Stimulated activated naive B cell treated with anti-CD40 and anti-IgM and Interleukin-4, amounts not matched to agents 10 μg/mL and 1 μg/mL and 100 μg/mL, for 72 hours (primary cell): ENCODE measurements around the gene SUCLG2.
A peak's percentile ranks its signal among the peaks of the same experiment; 100 is the strongest.

Experiments used
- ATAC-seq, 2 donors: fragments of 150-1000 bp; cut with Tn5 transposase; replicated peaks; 2 replicates each; pipeline ENCODE4 v1.10.0; 2021; ENCODE audit warnings: moderate library complexity in 1 of 2
- DNase-seq: peaks from one replicate; pipeline ENCODE4 v3.0.0; 2021
- H3K27ac Mint-ChIP-seq: one replicate; pipeline ENCODE4 v1.8.0; 2022; ENCODE audit warnings: mild to moderate bottlenecking, mixed read lengths
- H3K27me3 Mint-ChIP-seq, 2 donors: one replicate each; pipeline ENCODE4 v1.8.0; 2022; ENCODE audit warnings: mixed read lengths in 2 of 2
- H3K36me3 Mint-ChIP-seq, 2 donors: one replicate each; pipeline ENCODE4 v1.8.0; 2022; ENCODE audit warnings: mixed read lengths in 2 of 2, mild to moderate bottlenecking in 1 of 2
- H3K4me1 Mint-ChIP-seq, 2 donors: one replicate each; pipeline ENCODE4 v1.8.0; 2022; ENCODE audit warnings: mixed read lengths in 2 of 2, mild to moderate bottlenecking in 1 of 2
- H3K4me3 Mint-ChIP-seq, 2 donors: one replicate each; pipeline ENCODE4 v1.8.0; 2022; ENCODE audit warnings: mild to moderate bottlenecking in 2 of 2, mixed read lengths in 2 of 2, moderate library complexity in 1 of 2
- H3K9me3 Mint-ChIP-seq, 2 donors: one replicate each; pipeline ENCODE4 v1.8.0; 2022; ENCODE audit warnings: mixed read lengths in 2 of 2, mild to moderate bottlenecking in 1 of 2

SUCLG2 gene, protein sequence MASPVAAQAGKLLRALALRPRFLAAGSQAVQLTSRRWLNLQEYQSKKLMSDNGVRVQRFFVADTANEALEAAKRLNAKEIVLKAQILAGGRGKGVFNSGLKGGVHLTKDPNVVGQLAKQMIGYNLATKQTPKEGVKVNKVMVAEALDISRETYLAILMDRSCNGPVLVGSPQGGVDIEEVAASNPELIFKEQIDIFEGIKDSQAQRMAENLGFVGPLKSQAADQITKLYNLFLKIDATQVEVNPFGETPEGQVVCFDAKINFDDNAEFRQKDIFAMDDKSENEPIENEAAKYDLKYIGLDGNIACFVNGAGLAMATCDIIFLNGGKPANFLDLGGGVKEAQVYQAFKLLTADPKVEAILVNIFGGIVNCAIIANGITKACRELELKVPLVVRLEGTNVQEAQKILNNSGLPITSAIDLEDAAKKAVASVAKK

DNA sequence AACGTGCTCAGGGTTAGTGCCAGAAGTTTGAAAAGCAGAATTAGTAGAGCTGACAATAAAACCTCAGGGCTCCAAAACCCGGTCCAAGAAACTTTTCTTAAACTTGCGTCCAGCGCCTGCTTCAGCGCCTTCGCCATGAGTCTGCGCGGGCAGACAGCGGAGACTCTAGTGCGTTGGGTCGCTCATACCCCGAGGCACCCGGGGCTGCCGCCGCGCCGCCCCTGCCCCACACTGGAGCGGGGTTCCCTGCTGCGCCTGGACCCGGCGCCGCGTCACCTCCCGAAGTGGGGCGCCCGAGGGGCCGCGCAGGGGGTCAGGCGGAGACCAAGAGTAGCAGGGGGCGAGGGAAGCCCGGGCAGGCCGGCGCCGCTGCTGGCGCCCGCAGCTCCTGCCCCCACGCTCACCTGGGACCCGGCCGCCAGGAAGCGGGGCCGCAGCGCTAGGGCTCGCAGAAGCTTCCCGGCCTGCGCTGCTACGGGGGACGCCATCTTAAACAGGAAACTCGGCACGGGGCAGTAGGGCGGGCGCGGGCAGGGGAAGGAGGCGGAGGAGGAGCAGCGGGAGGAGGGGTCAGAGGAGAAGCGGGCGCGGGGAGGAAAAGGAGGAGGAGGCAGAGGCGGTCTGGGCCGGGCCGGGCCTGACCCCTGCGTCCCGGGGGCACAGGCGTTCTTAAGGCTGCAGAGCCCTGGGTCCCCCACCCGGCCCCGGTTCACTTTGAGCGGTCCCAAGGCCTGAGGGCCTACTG is at the start of gene SUCLG2:
Gene SUCLG2 (minus strand): TSS at position 514 of the 745 bp plus-strand sequence. CDS start 26 bp downstream, at position 488.
- ATAC-seq (peak; percentile 76 to 81), DNase-seq (peak; percentile 80)
- Mint-ChIP-seq H3K36me3 (peaks cover 16 to 29% of the 10 kb centered on the region in 2 donors), H3K4me1 (peaks cover 39 to 57% of the 10 kb centered on the region in 2 donors), H3K27ac (peak within 1 kb of the TSS; percentile 92), H3K4me3 (peak within 1 kb of the TSS; percentile 83 to 86), H3K9me3 (peaks cover 0 to 1% of the 10 kb centered on the region in 2 donors), H3K27me3 (no peaks in the 10 kb centered on the region)

DNA sequence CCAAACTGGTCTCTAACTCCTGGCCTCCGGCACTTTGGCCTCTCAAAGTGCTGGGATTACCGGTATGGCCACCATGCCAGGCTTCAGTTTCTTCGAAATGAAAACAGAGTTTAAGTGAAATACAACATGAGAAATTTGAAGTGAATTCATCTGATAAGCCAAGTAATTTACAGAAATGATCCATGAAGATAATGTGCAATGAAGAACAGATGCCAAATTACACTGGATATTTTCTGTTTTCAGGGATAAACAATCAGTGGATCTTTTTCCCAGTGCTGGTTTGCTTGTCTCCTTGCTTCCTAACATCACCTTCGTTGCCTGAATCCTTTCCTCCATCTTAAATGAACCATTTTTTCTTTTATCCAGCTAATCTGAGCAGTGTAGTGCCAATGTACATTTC is 46.2 kb upstream of the SUCLG2 start:
- peaks cover 6 to 11% of the 10 kb centered on the region in 2 donors for H3K4me1 Mint-ChIP-seq
- no peaks in the 10 kb centered on the region for H3K9me3 Mint-ChIP-seq
- ATAC-seq (no peak), DNase-seq (no peak)
- no peaks in the 10 kb centered on the region for H3K36me3 Mint-ChIP-seq
- no peak overlapping the region for H3K27ac Mint-ChIP-seq
- H3K27me3 Mint-ChIP-seq = peaks cover 0 to 5% of the 10 kb centered on the region in 2 donors
- no peak overlapping the region for H3K4me3 Mint-ChIP-seq

DNA sequence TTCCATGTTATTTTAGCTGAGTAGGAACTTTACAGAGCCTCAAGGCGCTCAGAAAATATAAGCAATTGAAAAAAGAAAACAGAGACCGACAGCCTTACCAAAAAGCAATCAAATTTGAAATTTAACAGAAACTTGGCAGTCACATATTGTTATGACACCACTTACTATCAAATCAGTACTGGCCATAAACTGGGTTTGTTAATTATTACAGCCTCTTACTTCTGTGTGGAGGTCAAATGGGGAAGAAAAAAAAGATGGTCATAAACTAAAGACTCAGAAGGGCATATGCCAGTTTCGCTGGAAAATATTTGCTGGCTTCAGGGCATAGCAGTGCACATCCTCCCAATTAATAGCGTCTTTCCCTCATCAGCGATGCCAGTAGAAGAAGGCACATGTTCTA is 45.5 kb upstream of the SUCLG2 start:
- Mint-ChIP-seq H3K27me3 (peaks cover 0 to 5% of the 10 kb centered on the region in 2 donors), H3K4me3 (no peak overlapping the region), H3K27ac (no peak overlapping the region), H3K4me1 (peaks cover 5 to 7% of the 10 kb centered on the region in 2 donors), H3K36me3 (no peaks in the 10 kb centered on the region), H3K9me3 (no peaks in the 10 kb centered on the region)
- ATAC-seq (no peak), DNase-seq (no peak)

DNA sequence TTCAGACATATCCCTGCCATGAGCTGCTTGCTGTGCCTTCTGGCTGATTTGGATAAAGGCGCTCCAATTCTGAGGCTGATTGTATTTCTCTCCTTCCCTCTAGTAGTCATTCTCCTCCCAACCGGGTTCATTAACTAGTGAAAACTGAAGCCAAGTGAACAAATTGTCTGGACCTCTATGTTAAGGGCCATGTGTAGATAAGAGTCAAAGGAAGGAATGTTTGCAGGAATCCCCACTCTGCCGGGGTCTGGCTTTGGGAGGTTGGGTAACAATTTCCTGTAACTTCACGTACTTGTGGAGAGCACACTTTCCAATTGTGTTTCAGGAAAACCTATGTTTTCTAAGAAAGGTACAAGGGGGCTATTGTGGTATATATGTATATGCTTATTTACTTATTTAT is 38.2 kb upstream of the SUCLG2 start:
- peaks cover 0 to 10% of the 10 kb centered on the region in 2 donors for H3K27me3 Mint-ChIP-seq
- no peak overlapping the region for H3K27ac Mint-ChIP-seq
- no peak overlapping the region for H3K4me3 Mint-ChIP-seq
- ATAC-seq = no peak
- peaks cover 2 to 4% of the 10 kb centered on the region in 2 donors for H3K36me3 Mint-ChIP-seq
- no peak for DNase-seq
- H3K4me1 Mint-ChIP-seq = peaks cover 6 to 16% of the 10 kb centered on the region in 2 donors
- H3K9me3 Mint-ChIP-seq = peaks cover 0 to 2% of the 10 kb centered on the region in 2 donors

DNA sequence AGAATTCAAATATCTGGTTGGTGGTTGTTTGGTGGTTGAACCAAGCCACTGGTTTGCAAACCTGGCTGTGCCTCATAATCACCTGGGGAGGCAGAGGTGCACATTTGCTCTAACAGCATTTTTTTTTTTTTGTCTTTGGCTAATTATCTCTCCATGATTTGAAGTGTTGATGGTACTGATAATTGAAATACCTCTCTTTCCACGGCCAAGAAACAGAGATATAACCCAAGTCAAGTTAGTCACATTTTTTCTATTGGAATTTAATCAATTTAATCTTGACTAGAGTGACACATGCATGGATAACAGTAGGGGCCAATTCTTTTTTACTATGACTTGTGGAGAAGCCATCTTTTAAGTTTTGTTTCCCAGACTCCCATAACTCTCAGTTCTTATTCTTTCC is 37.5 kb upstream of the SUCLG2 start:
- Mint-ChIP-seq H3K36me3 (peaks cover 2 to 4% of the 10 kb centered on the region in 2 donors), H3K4me1 (peaks cover 6 to 16% of the 10 kb centered on the region in 2 donors), H3K27ac (no peak overlapping the region), H3K27me3 (peaks cover 0 to 10% of the 10 kb centered on the region in 2 donors), H3K9me3 (peaks cover 0 to 2% of the 10 kb centered on the region in 2 donors), H3K4me3 (no peak overlapping the region)
- DNase-seq (no peak), ATAC-seq (no peak)

DNA sequence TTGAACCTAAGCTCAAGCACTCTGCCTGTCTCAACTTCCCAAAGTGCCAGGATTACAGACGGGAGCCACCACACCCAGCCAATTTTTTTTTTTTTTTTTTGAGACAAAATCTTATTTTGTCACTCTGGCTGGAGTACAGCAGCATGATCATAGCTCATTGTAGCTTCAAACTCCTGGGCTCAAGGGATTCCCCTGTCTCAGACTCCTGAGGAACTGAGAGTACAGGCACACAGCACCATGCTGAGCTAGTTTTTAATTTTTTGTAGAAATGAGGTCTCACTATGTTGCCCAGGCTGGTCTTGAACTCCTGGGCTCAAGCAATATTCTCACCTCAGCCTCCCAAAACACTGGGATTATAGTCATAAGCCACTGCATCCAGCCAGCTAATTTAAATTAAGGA is 36.8 kb upstream of the SUCLG2 start:
- Mint-ChIP-seq H3K4me1 (peaks cover 7 to 20% of the 10 kb centered on the region in 2 donors), H3K36me3 (peaks cover 2 to 4% of the 10 kb centered on the region in 2 donors), H3K4me3 (no peak overlapping the region), H3K27me3 (peaks cover 0 to 10% of the 10 kb centered on the region in 2 donors), H3K9me3 (peaks cover 0 to 4% of the 10 kb centered on the region in 2 donors), H3K27ac (peak overlapping the region; percentile 27)
- ATAC-seq (peak; percentile 99), DNase-seq (peak; percentile 6)

DNA sequence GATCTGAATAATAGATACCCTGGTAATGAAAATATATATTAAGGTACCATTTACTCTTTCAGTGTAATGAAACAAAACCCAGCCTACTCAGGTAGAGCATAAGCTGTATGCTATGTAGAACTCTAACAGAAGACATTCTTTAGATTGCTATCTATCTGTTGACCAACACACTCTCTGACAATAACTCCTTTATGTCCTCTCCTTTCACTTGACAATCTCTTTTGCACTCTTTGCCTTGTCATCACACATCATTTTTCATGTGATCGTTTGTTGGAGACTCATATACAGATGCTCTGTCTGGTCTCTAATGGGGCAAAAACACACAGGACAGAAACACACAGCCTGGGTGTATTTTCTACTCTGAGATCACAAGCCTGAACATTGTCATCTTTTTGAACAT is 35.4 kb upstream of the SUCLG2 start:
- no peak for DNase-seq
- Mint-ChIP-seq H3K27ac (no peak overlapping the region), H3K36me3 (peaks cover 2 to 4% of the 10 kb centered on the region in 2 donors), H3K4me3 (no peak overlapping the region), H3K27me3 (peaks cover 0 to 9% of the 10 kb centered on the region in 2 donors), H3K4me1 (peaks cover 17 to 31% of the 10 kb centered on the region in 2 donors), H3K9me3 (peaks cover 0 to 7% of the 10 kb centered on the region in 2 donors)
- no peak for ATAC-seq

DNA sequence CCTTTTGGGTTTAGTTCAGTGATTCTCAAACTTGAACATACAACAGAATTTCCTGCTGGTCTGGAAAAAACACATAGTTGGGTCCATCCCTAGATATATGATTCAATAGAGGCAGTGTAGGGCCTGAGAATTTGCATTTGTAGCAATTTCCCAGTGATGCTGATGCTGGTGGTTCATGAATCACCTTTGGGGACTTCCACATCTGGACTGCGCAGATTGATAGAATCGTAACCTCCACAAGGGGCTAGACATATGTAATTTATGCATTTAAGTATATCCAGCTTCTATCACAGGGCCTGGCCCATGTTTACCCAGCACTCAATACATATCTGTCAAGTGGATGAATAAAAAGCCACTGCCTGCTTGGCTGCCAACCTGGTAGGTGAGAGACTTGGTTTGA is 33.8 kb upstream of the SUCLG2 start:
- peaks cover 0 to 4% of the 10 kb centered on the region in 2 donors for H3K27me3 Mint-ChIP-seq
- H3K4me1 Mint-ChIP-seq = peaks cover 26 to 44% of the 10 kb centered on the region in 2 donors
- ATAC-seq (no peak), DNase-seq (no peak)
- H3K36me3 Mint-ChIP-seq = peaks cover 0 to 2% of the 10 kb centered on the region in 2 donors
- H3K9me3 Mint-ChIP-seq = peaks cover 0 to 6% of the 10 kb centered on the region in 2 donors
- no peak overlapping the region for H3K27ac Mint-ChIP-seq
- no peak overlapping the region for H3K4me3 Mint-ChIP-seq

DNA sequence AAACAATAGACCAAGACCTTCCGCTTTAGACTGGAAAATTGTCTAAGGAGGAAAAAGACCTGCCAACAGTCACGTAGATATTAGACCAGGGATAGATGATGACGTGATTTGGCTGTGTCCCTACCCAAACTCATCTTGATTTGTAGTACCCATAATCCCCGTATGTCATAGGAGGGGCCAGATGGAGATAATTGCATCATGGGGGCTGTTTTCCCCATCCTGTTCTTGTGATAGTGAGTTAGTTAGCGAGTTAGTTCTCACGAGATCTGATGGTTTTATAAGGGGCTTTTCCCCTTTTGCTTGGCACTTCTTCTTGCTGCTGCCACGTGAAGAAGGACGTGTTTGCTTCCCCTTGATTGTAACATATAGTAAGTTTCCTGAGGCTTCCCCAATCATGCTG is 31.7 kb upstream of the SUCLG2 start:
- ATAC-seq (peak; percentile 31 to 48), DNase-seq (no peak)
- Mint-ChIP-seq H3K27me3 (no peaks in the 10 kb centered on the region), H3K9me3 (peaks cover 0 to 6% of the 10 kb centered on the region in 2 donors), H3K27ac (peak overlapping the region; percentile 82), H3K36me3 (no peaks in the 10 kb centered on the region), H3K4me1 (peaks cover 22 to 39% of the 10 kb centered on the region in 2 donors), H3K4me3 (peak overlapping the region in 1 of 2 donors; percentile 56)

DNA sequence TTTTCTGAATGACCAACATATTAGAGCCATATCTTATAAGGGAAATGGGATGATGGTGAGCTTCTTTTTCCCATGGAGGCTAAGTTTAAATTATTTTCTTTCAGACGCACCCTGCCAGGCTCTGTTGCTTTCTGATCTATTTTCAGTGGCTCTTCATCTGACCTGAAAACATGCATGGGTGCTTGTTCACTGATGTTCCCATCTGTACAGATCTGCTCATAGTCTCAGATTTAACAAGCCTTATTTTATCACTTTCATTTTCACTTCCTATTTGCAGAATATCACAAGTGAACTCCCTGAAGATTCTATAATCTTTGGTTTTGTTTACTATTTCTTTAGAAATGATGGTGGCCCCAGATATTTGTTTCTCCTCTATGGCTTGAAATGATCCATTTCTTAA is 31.1 kb upstream of the SUCLG2 start:
- no peaks in the 10 kb centered on the region for H3K27me3 Mint-ChIP-seq
- peaks cover 20 to 34% of the 10 kb centered on the region in 2 donors for H3K4me1 Mint-ChIP-seq
- peaks cover 0 to 6% of the 10 kb centered on the region in 2 donors for H3K9me3 Mint-ChIP-seq
- H3K27ac Mint-ChIP-seq = peak overlapping the region; percentile 82
- peak overlapping the region; percentile 18 to 56 for H3K4me3 Mint-ChIP-seq
- no peaks in the 10 kb centered on the region for H3K36me3 Mint-ChIP-seq
- ATAC-seq = peak; percentile 97
- DNase-seq = no peak

DNA sequence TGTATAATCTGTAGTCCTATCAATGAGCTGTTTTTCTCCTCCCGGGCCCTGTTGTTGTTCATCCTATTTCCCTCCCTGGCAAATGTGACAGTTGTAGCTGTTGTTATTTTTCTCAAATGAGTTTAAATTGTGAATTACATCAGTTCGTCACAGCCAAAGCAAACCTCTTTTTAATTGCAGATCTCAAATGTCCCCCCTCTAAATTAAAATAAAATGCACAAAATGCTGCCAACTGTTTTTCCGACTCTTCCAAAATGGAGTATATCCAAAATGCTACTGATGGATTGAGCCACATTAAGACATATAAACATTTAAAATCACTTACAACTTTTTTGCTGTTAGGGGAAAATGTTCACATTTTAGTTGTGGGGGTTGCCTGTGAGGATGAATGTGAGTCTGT is 29.8 kb upstream of the SUCLG2 start:
- no peaks in the 10 kb centered on the region for H3K36me3 Mint-ChIP-seq
- no peak overlapping the region for H3K4me3 Mint-ChIP-seq
- no peaks in the 10 kb centered on the region for H3K27me3 Mint-ChIP-seq
- no peak overlapping the region for H3K27ac Mint-ChIP-seq
- H3K9me3 Mint-ChIP-seq = peaks cover 0 to 6% of the 10 kb centered on the region in 2 donors
- ATAC-seq = no peak
- DNase-seq = no peak
- H3K4me1 Mint-ChIP-seq = peaks cover 24 to 35% of the 10 kb centered on the region in 2 donors

DNA sequence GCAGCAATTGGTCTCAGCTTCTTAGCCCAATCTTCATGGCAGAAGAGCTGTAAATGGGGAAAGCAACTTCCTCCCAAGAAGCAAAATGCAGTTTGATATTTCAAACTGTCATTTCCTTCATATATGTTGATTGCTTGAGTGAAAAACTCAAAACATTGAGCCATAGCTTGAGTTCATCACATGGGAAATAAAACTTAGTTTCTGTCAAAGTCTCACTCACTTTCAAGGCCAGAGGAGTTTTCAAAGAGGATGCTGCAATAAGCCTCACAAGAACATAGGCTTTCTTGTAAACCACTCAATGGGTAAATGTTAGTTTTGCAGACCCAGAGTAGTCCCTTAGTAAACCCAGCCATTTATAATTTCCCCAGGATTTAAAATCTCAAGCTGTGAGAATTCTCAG is 29.1 kb upstream of the SUCLG2 start:
- Mint-ChIP-seq H3K9me3 (peaks cover 0 to 6% of the 10 kb centered on the region in 2 donors), H3K4me1 (peaks cover 29 to 42% of the 10 kb centered on the region in 2 donors), H3K36me3 (no peaks in the 10 kb centered on the region), H3K27ac (peak overlapping the region; percentile 47), H3K27me3 (no peaks in the 10 kb centered on the region), H3K4me3 (no peak overlapping the region)
- DNase-seq (no peak), ATAC-seq (peak in 1 of 2 donors; percentile 42)

DNA sequence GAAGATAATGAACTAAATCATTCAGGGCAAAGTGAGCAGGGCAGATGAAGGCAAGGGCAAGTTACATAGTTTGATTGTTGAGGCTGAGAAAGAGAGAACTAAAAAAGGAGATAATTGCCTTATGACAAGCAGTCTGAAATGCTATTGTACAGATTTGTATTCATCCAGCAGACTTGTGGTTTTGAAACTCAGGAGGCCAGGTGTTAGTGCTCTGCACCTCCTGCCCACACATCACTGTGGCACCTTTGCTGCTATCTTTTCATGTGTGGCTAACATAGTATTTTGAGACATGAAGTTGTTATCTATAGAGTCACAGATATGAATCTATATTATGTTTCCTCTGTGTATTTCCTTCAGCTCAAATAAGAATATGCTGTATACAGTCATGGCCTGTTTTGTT is 24.3 kb upstream of the SUCLG2 start:
- H3K4me1 Mint-ChIP-seq = peaks cover 18 to 27% of the 10 kb centered on the region in 2 donors
- peaks cover 5% of the 10 kb centered on the region in 2 donors for H3K9me3 Mint-ChIP-seq
- no peak overlapping the region for H3K4me3 Mint-ChIP-seq
- H3K36me3 Mint-ChIP-seq = peaks cover 5 to 7% of the 10 kb centered on the region in 2 donors
- DNase-seq (no peak), ATAC-seq (peak; percentile 61 to 68)
- no peak overlapping the region for H3K27ac Mint-ChIP-seq
- H3K27me3 Mint-ChIP-seq = no peaks in the 10 kb centered on the region

DNA sequence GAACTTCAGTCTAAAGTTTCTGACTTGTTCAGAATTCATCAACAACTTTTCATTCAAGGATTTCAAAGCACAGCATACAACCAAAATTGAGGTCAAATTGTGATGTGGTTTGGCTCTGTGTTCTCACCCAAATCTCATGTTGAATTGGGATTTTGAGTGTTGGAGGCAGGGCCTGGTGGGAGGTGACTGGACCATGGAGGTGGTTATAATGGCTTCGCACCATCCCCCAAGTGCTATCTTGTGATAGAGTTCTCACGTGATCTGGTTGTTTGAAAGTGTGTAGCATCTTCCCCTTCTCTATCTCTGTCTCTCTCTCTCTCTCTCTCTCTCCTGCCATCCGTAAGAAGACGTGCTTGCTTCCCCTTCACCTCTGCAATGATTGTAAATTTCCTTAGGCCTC is 19.6 kb upstream of the SUCLG2 start:
- no peak overlapping the region for H3K27ac Mint-ChIP-seq
- H3K36me3 Mint-ChIP-seq = peaks cover 5 to 7% of the 10 kb centered on the region in 2 donors
- H3K4me3 Mint-ChIP-seq = no peak overlapping the region
- ATAC-seq = no peak
- DNase-seq = no peak
- H3K9me3 Mint-ChIP-seq = peaks cover 4 to 5% of the 10 kb centered on the region in 2 donors
- no peaks in the 10 kb centered on the region for H3K27me3 Mint-ChIP-seq
- H3K4me1 Mint-ChIP-seq = peaks cover 9 to 14% of the 10 kb centered on the region in 2 donors
